Stomach (tissue), 4 donors: ENCODE measurements around the gene CUL5.

Experiments used
- CTCF ChIP-seq, 7 experiments: fragments of 450-650 bp in 4 of 7; fragments of 200-600 bp in 3 of 7; sonication (generic) in 3 of 7; IDR thresholded peaks; one replicate each; pipeline ENCODE4 v1.5.1; 2016 to 2019; ENCODE audit warnings: antibody characterized with exemption in 7 of 7, control low read depth in 2 of 7, mild to moderate bottlenecking in 1 of 7
- POLR2AphosphoS5 ChIP-seq, 3 donors: sonication (generic); formaldehyde crosslinking; IDR thresholded peaks; one replicate each; pipeline ENCODE4 v1.6.1; 2016; ENCODE audit warnings: antibody characterized with exemption in 3 of 3

GRCh38 chr11:108016647-108017046 is 7.9 kb downstream of the CUL5 start:
- TF ChIP-seq CTCF (IDR thresholded peaks at IDR 0.05) (no peak), POLR2AphosphoS5 (IDR thresholded peaks at IDR 0.05) (no peak)
